Right lung (tissue), 5 donors: ENCODE measurements around the gene ICA1L. TPM values are rescaled to one million over a fixed set of nuclear protein-coding genes. Genes with fewer than 3 reads are reported as not detected.

ENCODE experiments used
- DNase-seq, 2 donors: peaks; one replicate each; pipeline ENCODE4 v3.0.0-alpha.2; 2013
- polyA plus RNA-seq, 5 donors: library from polyadenylated mRNA; unstranded; fragments of 120-200 nt; gene quantifications; one replicate each; pipeline versions ENCODE4 v1.2.1 to v1.2.3, GENCODE V29; 2013; ENCODE audit warnings: inconsistent platforms in 1 of 5, low replicate concordance in 1 of 5; ENCODE audit not compliant: insufficient read length in 5 of 5, insufficient read depth in 1 of 5

Gene ICA1L
- polyA plus RNA-seq, 5 donors = 10.7 to 23.4 (median 21.1) TPM

GRCh38 chr2:202786842-202787241 lies 84.7 kb downstream of the ICA1L start:
- no peak for DNase-seq

- DNase-seq = peak; percentile 28 to 44
Observed at GRCh38 chr2:202782940-202783558, 88.5 kb downstream of the ICA1L start.

GRCh38 chr2:202780514-202781021 lies 91.0 kb downstream of the ICA1L start:
- DNase-seq = no peak

- no peak for DNase-seq
Observed at GRCh38 chr2:202778217-202778616, 93.3 kb downstream of the ICA1L start.

GRCh38 chr2:202774104-202774503 lies 97.5 kb downstream of the ICA1L start:
- no peak for DNase-seq

- no peak for DNase-seq
Observed at GRCh38 chr2:202773301-202773973, 98.1 kb downstream of the ICA1L start.

- DNase-seq = peak; percentile 64 to 67
Observed at GRCh38 chr2:202771741-202772460, 99.7 kb downstream of the ICA1L start.

GRCh38 chr2:202771336-202771735 lies 100.2 kb downstream of the ICA1L start:
- no peak for DNase-seq

- DNase-seq = no peak
Observed at GRCh38 chr2:202769201-202769600, 102.4 kb downstream of the ICA1L start.

- no peak for DNase-seq
Observed at GRCh38 chr2:202768273-202768672, 103.3 kb downstream of the ICA1L start.

GRCh38 chr2:202765436-202765835 lies 106.1 kb downstream of the ICA1L start:
- no peak for DNase-seq

- DNase-seq = no peak
Observed at GRCh38 chr2:202764991-202765390, 106.6 kb downstream of the ICA1L start.

GRCh38 chr2:202763916-202764315 lies 107.7 kb downstream of the ICA1L start:
- DNase-seq = no peak

GRCh38 chr2:202762556-202762955 lies 109.0 kb downstream of the ICA1L start:
- DNase-seq = peak; percentile 31 to 42

GRCh38 chr2:202760848-202761247 lies 110.7 kb downstream of the ICA1L start:
- DNase-seq = no peak

- peak in 1 of 2 donors; percentile 14 for DNase-seq
Observed at GRCh38 chr2:202758604-202759003, 113.0 kb downstream of the ICA1L start.

- no peak for DNase-seq
Observed at GRCh38 chr2:202758128-202758527, 113.4 kb downstream of the ICA1L start.

- DNase-seq = no peak
Observed at GRCh38 chr2:202757339-202757738, 114.2 kb downstream of the ICA1L start.

- no peak for DNase-seq
Observed at GRCh38 chr2:202756598-202756997, 115.0 kb downstream of the ICA1L start.

- DNase-seq = no peak
Observed at GRCh38 chr2:202754936-202755335, 116.6 kb downstream of the ICA1L start.

- no peak for DNase-seq
Observed at GRCh38 chr2:202752071-202752470, 119.5 kb downstream of the ICA1L start.

- DNase-seq = no peak
Observed at GRCh38 chr2:202750763-202751427, 120.7 kb downstream of the ICA1L start.
